GM18502 (cell line): ENCODE data around the gene CCNT2.
"Not testable (repeated sequence)": the region's sequence is repeated elsewhere in the genome, so short reads cannot be mapped to it uniquely, and the experiment has no call there.

Experiments
- ATAC-seq: cut with Tn5 transposase; IDR thresholded peaks from one replicate; pipeline ENCODE4 v1.9.1; 2021; ENCODE audit warnings: mild to moderate bottlenecking; ENCODE audit not compliant: unreplicated experiment, poor library complexity

The CCNT2 gene

GRCh38 chr2:134918526-134919340, at the start of gene CCNT2:
TSS of gene CCNT2 (plus strand) at chr2:134918822. CDS start at chr2:134918855, 33 bp downstream.
- ATAC-seq, result peak; percentile 79

GRCh38 chr2:134869946-134870736, 48.5 kb upstream of the CCNT2 start:
- ATAC-seq, result no peak

- ATAC-seq, result no peak
Measured at GRCh38 chr2:134873152-134873551, 45.5 kb upstream of the CCNT2 start.

GRCh38 chr2:134875309-134875708, 43.3 kb upstream of the CCNT2 start:
- ATAC-seq, result no peak

GRCh38 chr2:134882773-134883172, 35.8 kb upstream of the CCNT2 start:
- ATAC-seq, result no peak

- ATAC-seq, result no peak
Measured at GRCh38 chr2:134883552-134884293, 34.9 kb upstream of the CCNT2 start.

- no peak for ATAC-seq
Measured at GRCh38 chr2:134884435-134884834, 34.2 kb upstream of the CCNT2 start.

GRCh38 chr2:134892282-134893035, 26.2 kb upstream of the CCNT2 start:
- ATAC-seq, result no peak

- ATAC-seq, result no peak
Measured at GRCh38 chr2:134897932-134898331, 20.7 kb upstream of the CCNT2 start.

- ATAC-seq, result no peak
Measured at GRCh38 chr2:134899204-134899603, 19.4 kb upstream of the CCNT2 start.

- ATAC-seq, result no peak
Measured at GRCh38 chr2:134900151-134900550, 18.5 kb upstream of the CCNT2 start.

- ATAC-seq, result not testable (repeated sequence)
Measured at GRCh38 chr2:134903701-134904100, 14.9 kb upstream of the CCNT2 start.

GRCh38 chr2:134905168-134905567, 13.5 kb upstream of the CCNT2 start:
- ATAC-seq, result no peak

GRCh38 chr2:134906726-134907125, 11.9 kb upstream of the CCNT2 start:
- ATAC-seq, result no peak

- not testable (repeated sequence) for ATAC-seq
Measured at GRCh38 chr2:134907441-134908116, 11.0 kb upstream of the CCNT2 start.

GRCh38 chr2:134910763-134911399, 7.7 kb upstream of the CCNT2 start:
- no peak for ATAC-seq

- ATAC-seq, result no peak
Measured at GRCh38 chr2:134911400-134911785, 7.2 kb upstream of the CCNT2 start.

GRCh38 chr2:134912361-134912760, 6.3 kb upstream of the CCNT2 start:
- ATAC-seq, result no peak

- no peak for ATAC-seq
Measured at GRCh38 chr2:134917360-134917865, 1.2 kb upstream of the CCNT2 start.
